HT-29 (cell line): ENCODE data around the gene MMRN2. TPM values are rescaled to one million over a fixed set of nuclear protein-coding genes. Genes with fewer than 3 reads are reported as not detected.
"Not testable (repeated sequence)": the region's sequence is repeated elsewhere in the genome, so short reads cannot be mapped to it uniquely, and the experiment has no call there.

ENCODE experiments used
- DNase-seq: peaks from one replicate; pipeline ENCODE4 v3.0.0-alpha.2; 2015; ENCODE audit warnings: low spot score
- total RNA-seq: library from RNA; depleted of rRNA; stranded (reverse); fragments of >200 nt; shearing (Covaris generic); gene quantifications from 2 replicates; pipeline ENCODE4 v1.2.3, GENCODE V29; 2014; rRNA removed

Gene MMRN2, protein sequence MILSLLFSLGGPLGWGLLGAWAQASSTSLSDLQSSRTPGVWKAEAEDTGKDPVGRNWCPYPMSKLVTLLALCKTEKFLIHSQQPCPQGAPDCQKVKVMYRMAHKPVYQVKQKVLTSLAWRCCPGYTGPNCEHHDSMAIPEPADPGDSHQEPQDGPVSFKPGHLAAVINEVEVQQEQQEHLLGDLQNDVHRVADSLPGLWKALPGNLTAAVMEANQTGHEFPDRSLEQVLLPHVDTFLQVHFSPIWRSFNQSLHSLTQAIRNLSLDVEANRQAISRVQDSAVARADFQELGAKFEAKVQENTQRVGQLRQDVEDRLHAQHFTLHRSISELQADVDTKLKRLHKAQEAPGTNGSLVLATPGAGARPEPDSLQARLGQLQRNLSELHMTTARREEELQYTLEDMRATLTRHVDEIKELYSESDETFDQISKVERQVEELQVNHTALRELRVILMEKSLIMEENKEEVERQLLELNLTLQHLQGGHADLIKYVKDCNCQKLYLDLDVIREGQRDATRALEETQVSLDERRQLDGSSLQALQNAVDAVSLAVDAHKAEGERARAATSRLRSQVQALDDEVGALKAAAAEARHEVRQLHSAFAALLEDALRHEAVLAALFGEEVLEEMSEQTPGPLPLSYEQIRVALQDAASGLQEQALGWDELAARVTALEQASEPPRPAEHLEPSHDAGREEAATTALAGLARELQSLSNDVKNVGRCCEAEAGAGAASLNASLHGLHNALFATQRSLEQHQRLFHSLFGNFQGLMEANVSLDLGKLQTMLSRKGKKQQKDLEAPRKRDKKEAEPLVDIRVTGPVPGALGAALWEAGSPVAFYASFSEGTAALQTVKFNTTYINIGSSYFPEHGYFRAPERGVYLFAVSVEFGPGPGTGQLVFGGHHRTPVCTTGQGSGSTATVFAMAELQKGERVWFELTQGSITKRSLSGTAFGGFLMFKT
- total RNA-seq: 23.4 and 26.6 TPM in 2 replicates

DNA sequence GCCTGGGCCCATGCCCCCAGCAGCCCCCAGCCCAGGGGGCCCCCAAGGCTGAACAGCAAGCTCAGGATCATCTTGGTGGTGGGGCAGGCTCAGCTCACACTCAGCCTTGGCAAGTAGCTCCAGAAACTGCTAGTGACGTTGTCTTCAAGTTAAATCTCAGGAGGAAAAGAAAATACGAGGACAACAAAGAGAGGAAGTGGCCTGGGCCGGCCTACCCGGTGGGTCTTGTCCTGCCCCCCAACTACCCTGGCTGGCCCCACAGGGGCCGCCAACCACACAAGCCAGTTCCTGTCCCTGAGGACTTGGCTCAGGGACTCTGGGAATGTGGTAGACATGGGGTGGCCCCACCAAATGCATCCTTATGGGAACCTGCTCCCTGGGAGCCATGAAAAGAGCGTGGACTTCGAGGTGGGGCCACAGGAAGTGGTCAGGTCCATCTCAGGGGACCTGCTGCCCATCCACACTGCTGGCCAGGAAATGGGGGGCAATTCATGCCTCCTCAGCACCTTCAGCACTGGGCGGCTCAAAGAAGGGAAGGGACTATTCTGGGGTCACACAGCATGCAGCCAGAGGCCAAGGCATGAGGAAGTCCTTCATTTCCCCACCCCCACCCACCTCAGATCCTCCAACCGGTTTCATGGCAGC, at the start of gene MMRN2:
TSS of gene MMRN2 (minus strand) at position 145 of the 645 bp plus-strand sequence. CDS start at position 71, 74 bp downstream.
- DNase-seq: no peak

- DNase-seq: not testable (repeated sequence)
Observed at GRCh38 chr10:87007124-87007523, 49.7 kb upstream of the MMRN2 start.

DNA sequence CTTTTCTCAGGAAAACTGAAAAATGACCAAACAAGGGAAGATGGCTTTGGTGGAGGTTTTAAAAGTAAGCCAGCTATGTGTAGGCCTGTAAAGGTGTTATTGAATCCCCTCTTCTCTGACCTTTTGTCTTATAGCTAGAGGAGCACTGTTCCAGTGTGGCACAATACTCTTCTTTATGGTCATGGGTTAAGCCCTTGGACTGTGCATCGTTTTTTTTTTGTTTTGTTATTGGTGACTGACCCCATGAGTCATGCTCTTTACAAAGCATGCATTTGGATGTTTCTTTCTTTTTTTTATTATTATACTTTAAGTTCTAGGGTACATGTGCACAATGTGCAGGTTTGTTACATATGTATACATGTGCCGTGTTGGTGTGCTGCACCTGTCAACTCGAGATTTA, 43.1 kb upstream of the MMRN2 start:
- DNase-seq: no peak

- DNase-seq: not testable (repeated sequence)
Observed at GRCh38 chr10:86999802-87000403, 42.5 kb upstream of the MMRN2 start.

GRCh38 chr10:86992929-86993328, 35.5 kb upstream of the MMRN2 start:
- DNase-seq: peak; percentile 21

DNA sequence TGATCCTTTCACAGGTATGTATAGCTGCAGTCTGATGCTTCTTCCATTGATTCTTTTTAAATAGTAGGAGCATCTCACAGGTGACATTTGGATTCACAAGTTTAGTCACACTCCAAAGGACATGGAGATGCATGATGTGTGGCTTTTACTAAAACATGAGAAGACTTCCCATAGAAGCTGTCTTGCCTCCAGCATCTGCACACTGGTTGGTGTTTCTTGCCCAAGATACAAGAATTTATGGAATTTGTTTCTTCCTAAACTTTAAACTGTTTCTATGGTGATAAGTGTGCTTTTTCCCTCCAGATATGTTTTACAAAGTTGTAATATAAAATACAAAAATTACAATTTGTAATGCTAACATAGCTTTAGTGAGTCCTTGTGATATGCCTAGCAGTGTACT, 35.0 kb upstream of the MMRN2 start:
- no peak for DNase-seq

DNA sequence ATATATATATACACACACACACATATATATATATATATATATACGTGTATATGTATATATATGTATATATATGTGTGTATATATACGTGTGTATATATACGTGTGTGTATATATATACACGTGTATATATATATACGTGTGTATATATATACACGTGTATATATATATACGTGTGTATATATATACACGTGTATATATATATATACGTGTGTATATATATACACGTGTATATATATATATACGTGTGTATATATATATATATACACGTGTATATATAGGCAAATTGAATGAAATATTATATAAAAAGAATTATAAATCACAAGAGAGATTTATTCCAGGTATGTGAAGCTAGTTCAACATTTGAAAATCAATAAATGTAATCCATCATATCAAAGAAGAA, 33.9 kb upstream of the MMRN2 start:
- not testable (repeated sequence) for DNase-seq

DNA sequence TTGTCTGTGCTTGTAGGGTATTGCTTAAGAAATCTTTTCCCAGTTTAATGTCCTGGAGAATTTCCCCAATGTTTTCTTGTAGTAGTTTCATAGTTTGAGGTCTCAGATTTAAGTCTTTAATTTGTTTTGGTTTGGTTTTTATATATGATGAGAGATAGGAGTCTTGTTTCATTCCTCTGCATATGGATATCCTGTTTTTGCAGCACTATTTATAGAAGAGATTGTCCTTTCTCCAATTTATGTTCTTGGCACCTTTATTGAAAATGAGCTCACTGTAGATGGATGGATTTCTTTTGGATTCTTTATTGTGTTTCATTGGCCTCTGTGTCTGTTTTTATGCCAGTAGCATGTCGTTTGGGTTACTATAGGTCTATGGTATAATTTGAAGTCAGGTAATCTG, 31.1 kb upstream of the MMRN2 start:
- no peak for DNase-seq

DNA sequence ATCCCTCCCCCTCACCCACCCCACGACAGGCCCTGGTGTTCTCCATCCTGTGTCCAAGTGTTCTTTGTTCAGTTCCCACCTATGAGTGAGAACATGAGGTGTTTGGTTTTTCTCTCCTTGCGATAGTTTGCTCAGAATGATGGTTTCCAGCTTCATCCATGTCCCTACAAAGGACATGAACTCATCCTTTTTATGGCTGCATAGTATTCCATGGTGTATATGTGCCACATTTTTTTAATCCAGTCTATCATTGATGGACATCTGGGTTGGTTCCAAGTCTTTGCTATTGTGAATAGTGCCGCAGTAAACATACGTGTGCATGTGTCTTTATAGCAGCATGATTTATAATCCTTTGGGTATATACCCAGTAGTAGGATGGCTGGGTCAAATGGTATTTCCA, 27.1 kb upstream of the MMRN2 start:
- DNase-seq: not testable (repeated sequence)

DNA sequence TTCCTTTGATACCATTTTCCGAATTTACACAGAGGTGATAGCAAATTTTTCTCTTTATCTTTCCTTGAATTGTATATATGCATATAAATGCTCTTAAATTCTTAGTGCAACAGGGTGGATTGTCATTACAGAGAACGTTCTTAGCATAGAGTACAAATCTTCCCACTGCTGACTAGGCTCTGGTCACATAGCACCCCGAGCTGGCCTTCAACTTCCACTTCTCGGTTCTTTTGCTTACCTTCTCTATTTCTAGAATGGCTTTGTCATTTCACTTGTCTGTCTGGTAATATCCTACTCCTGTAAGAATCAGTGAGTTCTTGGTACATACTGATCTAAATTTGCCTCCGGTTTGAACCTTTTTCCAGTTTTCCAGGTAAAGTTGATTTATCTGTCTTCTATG, 24.3 kb upstream of the MMRN2 start:
- DNase-seq: no peak

GRCh38 chr10:86981020-86981419, 23.6 kb upstream of the MMRN2 start:
- not testable (repeated sequence) for DNase-seq

DNA sequence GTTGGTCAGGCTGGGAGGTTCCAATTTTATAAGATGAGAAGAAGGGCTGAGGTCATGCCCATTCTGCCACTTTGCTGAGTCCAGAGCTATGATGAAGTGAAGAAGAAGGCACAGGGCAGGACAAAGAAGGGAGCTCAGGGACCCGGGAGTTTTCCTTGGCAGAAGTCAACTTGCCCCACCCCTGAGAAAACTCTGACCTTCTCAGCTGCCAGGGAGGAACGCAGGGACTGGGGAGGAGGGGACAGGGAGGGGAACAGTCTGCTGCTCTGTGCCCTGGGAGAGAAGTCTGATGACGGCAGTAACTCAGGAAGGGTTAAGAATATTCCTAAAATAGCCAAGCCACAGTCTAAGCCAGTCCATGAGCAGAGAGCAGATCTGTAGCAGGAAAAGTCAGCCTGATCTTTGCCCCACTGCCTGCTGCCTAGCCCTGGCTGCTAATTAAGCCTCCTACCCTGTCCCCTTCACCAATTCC, 22.6 kb upstream of the MMRN2 start:
- DNase-seq: no peak

DNA sequence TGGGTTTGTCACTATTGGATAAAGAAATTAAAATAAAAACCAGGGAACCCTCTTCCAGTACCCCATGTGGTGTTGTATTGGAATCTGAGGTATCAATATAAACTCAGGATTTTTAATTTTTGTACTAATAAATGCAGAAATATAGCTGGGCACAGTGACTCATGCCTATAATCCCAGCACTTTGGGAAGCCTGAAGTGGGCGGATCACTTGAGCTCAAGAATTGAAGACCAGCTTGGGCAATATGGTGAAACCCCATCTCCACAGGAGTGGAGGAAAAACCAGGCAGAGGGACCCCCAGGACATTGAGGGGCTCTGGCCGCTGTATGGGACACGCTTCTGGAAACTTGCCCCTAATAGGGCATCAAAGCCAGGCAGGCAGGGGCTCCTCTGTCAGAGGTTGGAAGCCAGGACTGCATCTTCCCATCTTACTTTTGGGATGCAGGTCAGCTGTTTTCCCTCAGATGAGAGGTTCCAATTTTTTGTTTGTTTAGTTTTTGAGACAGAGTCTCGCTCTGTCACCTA, 21.9 kb upstream of the MMRN2 start:
- DNase-seq: no peak

DNA sequence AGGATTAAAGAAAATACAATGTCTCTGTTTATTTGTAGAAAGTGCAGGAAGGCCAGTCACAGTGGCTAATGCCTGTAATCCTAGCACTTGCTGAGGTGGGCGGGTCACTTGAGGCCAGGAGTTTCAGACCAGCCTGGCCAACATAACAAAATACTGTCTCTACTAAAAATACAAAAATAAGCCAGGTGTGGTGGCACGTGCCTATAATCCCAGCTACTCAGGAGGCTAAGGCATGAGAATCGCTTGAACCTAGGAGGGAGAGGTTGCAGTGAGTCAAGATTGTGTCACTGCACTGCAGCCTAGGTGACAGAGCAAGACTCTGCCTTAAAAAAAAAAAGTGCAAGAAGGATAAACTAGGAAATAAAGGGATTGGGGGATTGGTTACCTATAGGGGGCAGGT, 21.0 kb upstream of the MMRN2 start:
- DNase-seq: not testable (repeated sequence)

DNA sequence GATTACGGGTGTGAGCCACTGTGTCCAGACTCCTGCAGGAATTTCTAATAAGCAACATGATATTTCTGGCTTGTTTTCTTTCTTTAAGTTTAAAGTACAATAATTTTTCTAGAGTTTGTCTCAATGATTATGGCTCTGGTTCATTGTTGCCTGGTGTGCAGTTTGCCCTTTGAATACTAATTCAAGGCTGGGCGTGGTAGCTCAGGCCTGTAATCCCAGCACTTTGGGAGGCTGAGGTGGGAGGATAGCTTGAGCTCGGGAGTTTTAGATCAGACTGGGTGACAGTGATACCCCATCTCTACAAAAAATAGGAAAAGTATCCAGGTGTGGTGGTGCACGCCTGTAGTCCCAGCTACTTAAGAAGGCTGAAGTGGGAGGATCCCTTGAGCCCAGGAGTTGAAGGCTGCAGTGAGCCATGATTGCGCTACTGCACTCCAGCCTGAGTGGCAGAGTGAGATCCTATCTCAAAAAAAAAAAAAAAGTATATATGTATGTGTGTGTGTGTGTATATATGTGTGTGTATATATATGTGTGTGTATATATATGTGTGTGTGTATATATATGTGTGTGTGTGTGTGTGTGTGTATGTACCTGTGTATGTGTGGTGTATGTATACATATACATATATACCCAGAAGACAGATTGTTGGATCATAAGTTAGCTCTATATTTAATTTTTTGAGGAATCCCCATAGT, 19.1 kb upstream of the MMRN2 start:
- DNase-seq: no peak

DNA sequence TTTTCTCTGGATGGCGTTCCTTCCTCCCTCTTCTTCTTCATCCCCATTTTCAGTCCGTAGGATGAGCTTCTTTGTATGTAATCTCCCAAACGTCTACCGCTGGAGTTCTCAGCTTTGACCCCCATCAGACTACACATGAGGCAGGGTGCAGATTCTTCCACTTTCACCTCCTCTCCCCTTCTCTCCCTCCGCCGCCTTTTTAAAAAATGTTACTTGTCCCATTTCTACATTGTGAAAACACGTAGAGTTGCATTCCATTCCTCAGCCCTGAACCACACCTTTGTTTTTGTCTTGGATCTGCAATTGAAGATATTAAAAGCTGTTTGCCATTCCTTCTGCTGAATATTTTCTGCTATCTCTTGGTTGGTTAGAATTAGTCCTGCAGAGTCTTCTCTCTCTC, 17.1 kb upstream of the MMRN2 start:
- peak; percentile 51 for DNase-seq

- no peak for DNase-seq
Observed at GRCh38 chr10:86972613-86973380, 15.4 kb upstream of the MMRN2 start.

DNA sequence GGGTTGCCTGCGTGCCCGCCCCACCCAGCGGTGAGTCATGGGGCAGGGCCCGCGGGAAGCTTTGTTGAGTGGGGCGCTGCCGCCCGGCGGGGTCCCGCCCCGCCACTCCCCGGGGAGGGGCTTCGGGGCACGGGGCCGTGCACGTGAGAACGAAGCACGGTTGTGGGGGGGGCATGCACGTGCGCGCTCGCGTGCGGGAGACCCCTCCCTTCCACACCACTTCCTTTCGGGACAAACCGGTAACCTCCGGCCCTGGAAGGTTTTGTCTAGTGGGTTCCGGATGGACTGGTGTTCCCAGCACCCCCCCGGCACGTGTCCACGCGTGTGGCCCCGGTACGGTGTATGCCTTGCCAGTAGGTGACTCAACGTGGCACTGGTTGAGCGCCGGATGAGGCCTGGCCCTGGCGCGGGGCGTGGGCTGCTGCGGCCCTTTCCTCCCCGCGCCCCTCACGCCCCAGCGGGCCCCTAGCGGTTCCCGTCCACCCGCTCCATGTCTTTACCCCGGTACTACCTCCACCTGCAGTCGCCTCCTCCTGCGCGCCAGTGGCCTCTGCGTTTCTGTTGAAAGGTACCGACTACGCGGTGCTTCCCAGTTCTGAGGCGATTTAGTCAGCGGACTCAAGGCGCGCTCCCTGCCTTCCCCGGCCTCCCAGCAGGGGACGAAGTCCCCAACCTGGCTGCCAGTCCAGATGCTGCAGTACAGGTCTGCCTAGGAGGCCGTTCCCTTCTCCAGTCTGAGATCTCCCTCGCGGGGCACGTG, 14.0 kb upstream of the MMRN2 start:
- peak; percentile 73 for DNase-seq

- DNase-seq: no peak
Observed at GRCh38 chr10:86970982-86971231, 13.5 kb upstream of the MMRN2 start.
